Testis (tissue), 3 donors: ENCODE results near the gene GLIS1. TPM values are rescaled to one million over a fixed set of nuclear protein-coding genes. Genes with fewer than 3 reads are reported as not detected.

Experiments
- DNase-seq: peaks from one replicate; pipeline ENCODE4 v3.0.0-alpha.2; 2019
- H3K27ac ChIP-seq, 2 donors: fragments of 200-600 bp; sonication (generic); one replicate each; pipeline ENCODE4 v1.5.1; 2019
- H3K27me3 ChIP-seq: fragments of 200-600 bp; sonication (generic); one replicate; pipeline ENCODE4 v1.5.1; 2019
- H3K36me3 ChIP-seq: fragments of 200-600 bp; sonication (generic); one replicate; pipeline ENCODE4 v1.5.1; 2017; ENCODE audit warnings: low read depth; ENCODE audit errors: missing control alignments
- H3K4me1 ChIP-seq: fragments of 200-600 bp; sonication (generic); one replicate; pipeline ENCODE4 v1.5.1; 2019
- H3K4me3 ChIP-seq, 2 donors: fragments of 200-600 bp; sonication (generic); one replicate each; pipeline ENCODE4 v1.5.1; 2017 to 2019
- H3K9me3 ChIP-seq: fragments of 200-600 bp; sonication (generic); one replicate; pipeline ENCODE4 v1.5.1; 2017
- CTCF ChIP-seq, 3 experiments: fragments of 450-650 bp in 2 of 3; fragments of 200-600 bp in 1 of 3; sonication (generic) in 1 of 3; IDR thresholded peaks; one replicate each; pipeline ENCODE4 v1.5.1; 2016 to 2019; ENCODE audit warnings: antibody characterized with exemption in 3 of 3, mild to moderate bottlenecking in 2 of 3, moderate library complexity in 1 of 3
- POLR2A ChIP-seq: fragments of 450-650 bp; IDR thresholded peaks from one replicate; pipeline ENCODE4 v1.6.1; 2017; ENCODE audit warnings: antibody characterized with exemption, mild to moderate bottlenecking, moderate library complexity
- WGBS, 2 donors: methylation state at CpG; one replicate each; pipeline ENCODE4 v1.1.5; 2018; 5-methylcytosine and 5-hydroxymethylcytosine counted together
- intact Hi-C: fragments of 100-400 bp; cut with DNase I; formaldehyde crosslinking; loops from one replicate; pipeline ENCODE4 v1.15.1; 2023; ENCODE audit warnings: low total_unique reads
- polyA plus RNA-seq: library from polyadenylated mRNA; stranded (reverse); fragments of 350-450 nt; fragmentation: Illumina TruSeq; extraction: RNeasy Lipid Tissue Mini Kit (QIAGEN cat#74804); gene quantifications from one replicate; pipeline ENCODE4 v1.2.3, GENCODE V29; 2014; ENCODE audit warnings: low read depth, low replicate concordance; ENCODE audit not compliant: insufficient read depth
- total RNA-seq, 2 donors: library from RNA; depleted of rRNA; stranded (reverse); fragments of >200 nt; gene quantifications; one replicate each; pipeline ENCODE4 v1.2.3, GENCODE V29; 2016

GLIS1 gene
- total and polyA plus RNA-seq, 3 donors from 2014 or later, result 2.9 to 6.1 (median 3.8) TPM

GRCh38 chr1:53622531-53622930 lies 116.4 kb downstream of the GLIS1 start:
- TF ChIP-seq POLR2A, result no peak
- no peak for TF ChIP-seq CTCF (IDR thresholded peaks at IDR 0.05)
- no peak for DNase-seq
- no peak overlapping the region for H3K27ac ChIP-seq
- no peak overlapping the region for H3K4me3 ChIP-seq
- no peaks in the 10 kb centered on the region for H3K27me3 ChIP-seq
- H3K36me3 ChIP-seq, result no peaks in the 10 kb centered on the region
- WGBS, 2 donors, result 86 to 94% methylated on average over 5 of the region's 5 CpGs
- intact Hi-C loops, result no loop called here
- no peaks in the 10 kb centered on the region for H3K9me3 ChIP-seq
- no peaks in the 10 kb centered on the region for H3K4me1 ChIP-seq

GRCh38 chr1:53621144-53621543 lies 117.8 kb downstream of the GLIS1 start:
- Histone ChIP-seq H3K27ac (no peak overlapping the region), H3K27me3 (no peaks in the 10 kb centered on the region), H3K36me3 (no peaks in the 10 kb centered on the region), H3K9me3 (no peaks in the 10 kb centered on the region), H3K4me3 (no peak overlapping the region), H3K4me1 (no peaks in the 10 kb centered on the region)
- intact Hi-C loops, result no loop called here
- 78 to 93% methylated on average over 4 of the region's 4 CpGs for whole genome bisulfite sequencing, 2 donors
- TF ChIP-seq POLR2A, result no peak
- no peak for TF ChIP-seq CTCF (IDR thresholded peaks at IDR 0.05)
- no peak for DNase-seq

GRCh38 chr1:53620061-53620855 lies 118.7 kb downstream of the GLIS1 start:
- WGBS, 2 donors, result 79 to 80% methylated on average over 19 to 22 of the region's 22 CpGs
- intact Hi-C loops, result no loop called here
- no peaks in the 10 kb centered on the region for H3K36me3 ChIP-seq
- H3K27me3 ChIP-seq, result no peaks in the 10 kb centered on the region
- no peak overlapping the region for H3K4me3 ChIP-seq
- no peaks in the 10 kb centered on the region for H3K4me1 ChIP-seq
- DNase-seq, result peak; percentile 11
- H3K9me3 ChIP-seq, result no peaks in the 10 kb centered on the region
- H3K27ac ChIP-seq, result no peak overlapping the region
- TF ChIP-seq POLR2A, result no peak
- TF ChIP-seq CTCF (IDR thresholded peaks at IDR 0.05), result no peak

- no peak for DNase-seq
- no peaks in the 10 kb centered on the region for H3K27me3 ChIP-seq
- WGBS, 2 donors, result 88 to 90% methylated on average over 4 to 7 of the region's 7 CpGs
- H3K4me1 ChIP-seq, result no peaks in the 10 kb centered on the region
- H3K4me3 ChIP-seq, result no peak overlapping the region
- no peak overlapping the region for H3K27ac ChIP-seq
- no peaks in the 10 kb centered on the region for H3K36me3 ChIP-seq
- intact Hi-C loops, result no loop called here
- no peaks in the 10 kb centered on the region for H3K9me3 ChIP-seq
- no peak for TF ChIP-seq CTCF (IDR thresholded peaks at IDR 0.05)
- no peak for TF ChIP-seq POLR2A
Measured at GRCh38 chr1:53619367-53620060, 119.5 kb downstream of the GLIS1 start.
